OCI-LY3 (cell line): ENCODE results near the gene RFX4.

Source experiments
- H2AFZ ChIP-seq: fragments of 200-600, 300-600 bp; shearing (Covaris generic); 2 replicates; pipeline ENCODE4 v1.6.0; 2014; ENCODE audit warnings: antibody characterized with exemption, low read depth, low read length
- H3K27ac ChIP-seq: fragments of 200-600, 300-600 bp; sonication (generic); 2 replicates; pipeline ENCODE4 v1.5.1; 2014; ENCODE audit warnings: mild to moderate bottlenecking, low read length, moderate library complexity, mixed read lengths
- H3K27me3 ChIP-seq: fragments of 200-600, 300-600 bp; sonication (generic); 2 replicates; pipeline ENCODE4 v1.6.1; 2014; ENCODE audit warnings: low read depth, low read length, mixed read lengths
- H3K36me3 ChIP-seq: fragments of 200-600, 300-600 bp; sonication (generic); replicated peaks from 2 replicates; pipeline ENCODE3; 2014; ENCODE audit warnings: low read depth, low read length, mixed read lengths
- H3K4me1 ChIP-seq: fragments of 300-600, 200-600 bp; sonication (generic); 2 replicates; pipeline ENCODE4 v1.6.1; 2014; ENCODE audit warnings: low read length, mixed read lengths
- H3K4me2 ChIP-seq: fragments of 200-600, 300-600 bp; sonication (generic); 2 replicates; pipeline ENCODE4 v1.6.1; 2014; ENCODE audit warnings: low read length, mixed read lengths
- H3K4me3 ChIP-seq: fragments of 300-600, 200-600 bp; sonication (generic); 2 replicates; pipeline ENCODE4 v1.5.1; 2014; ENCODE audit warnings: antibody characterized with exemption, mild to moderate bottlenecking, low read length, moderate library complexity
- H3K79me2 ChIP-seq: fragments of 300-600, 200-600 bp; shearing (Covaris generic); 2 replicates; pipeline ENCODE4 v1.6.1; 2014; ENCODE audit warnings: mild to moderate bottlenecking, low read length, mixed read lengths
- H3K9ac ChIP-seq: fragments of 300-600, 200-600 bp; shearing (Covaris generic); 2 replicates; pipeline ENCODE4 v1.6.0; 2014; ENCODE audit warnings: mild to moderate bottlenecking, low read length, moderate library complexity
- H3K9me3 ChIP-seq: fragments of 200-600, 300-600 bp; shearing (Covaris generic); 2 replicates; pipeline ENCODE4 v1.6.1; 2014; ENCODE audit warnings: low read length, mixed read lengths; ENCODE audit not compliant: insufficient read depth
- H4K20me1 ChIP-seq: fragments of 200-600, 300-600 bp; sonication (generic); 2 replicates; pipeline ENCODE4 v1.6.1; 2016; ENCODE audit warnings: low read length, mixed read lengths; ENCODE audit not compliant: insufficient read depth
- EZH2phosphoT487 ChIP-seq: fragments of 200-600 bp; shearing (Covaris generic); IDR thresholded peaks from 2 replicates; pipeline ENCODE4 v1.6.1; 2018; ENCODE audit warnings: antibody characterized with exemption, mixed run types, low read depth
- TF ChIP-seq, protein P1 (sequence below): fragments of 200-600, 300-600 bp; sonication (generic); IDR thresholded peaks from 2 replicates; pipeline ENCODE4 v1.5.1; 2014; ENCODE audit warnings: antibody characterized with exemption, low read length, low read depth

RFX4 gene

DNA sequence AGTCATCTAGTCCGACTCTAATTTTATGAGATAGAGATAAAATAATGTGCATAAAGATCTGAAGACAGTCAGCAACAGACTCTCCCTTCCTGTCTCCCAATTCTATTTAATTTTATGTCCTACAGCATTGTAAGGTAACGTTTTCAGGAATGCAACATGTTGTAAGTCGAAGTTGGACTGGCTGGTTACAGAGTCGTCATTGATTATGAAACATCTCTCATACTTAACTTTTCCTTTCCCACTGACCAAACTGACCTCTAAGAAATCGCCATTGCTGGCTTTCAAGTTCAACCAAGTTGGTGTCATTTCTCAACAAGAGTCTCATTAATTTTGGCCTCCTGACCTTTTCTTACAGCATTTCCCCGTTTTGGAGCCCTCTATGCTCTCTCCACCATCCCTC lies 186.7 kb downstream of the RFX4 start:
- TF ChIP-seq, protein P1, sequence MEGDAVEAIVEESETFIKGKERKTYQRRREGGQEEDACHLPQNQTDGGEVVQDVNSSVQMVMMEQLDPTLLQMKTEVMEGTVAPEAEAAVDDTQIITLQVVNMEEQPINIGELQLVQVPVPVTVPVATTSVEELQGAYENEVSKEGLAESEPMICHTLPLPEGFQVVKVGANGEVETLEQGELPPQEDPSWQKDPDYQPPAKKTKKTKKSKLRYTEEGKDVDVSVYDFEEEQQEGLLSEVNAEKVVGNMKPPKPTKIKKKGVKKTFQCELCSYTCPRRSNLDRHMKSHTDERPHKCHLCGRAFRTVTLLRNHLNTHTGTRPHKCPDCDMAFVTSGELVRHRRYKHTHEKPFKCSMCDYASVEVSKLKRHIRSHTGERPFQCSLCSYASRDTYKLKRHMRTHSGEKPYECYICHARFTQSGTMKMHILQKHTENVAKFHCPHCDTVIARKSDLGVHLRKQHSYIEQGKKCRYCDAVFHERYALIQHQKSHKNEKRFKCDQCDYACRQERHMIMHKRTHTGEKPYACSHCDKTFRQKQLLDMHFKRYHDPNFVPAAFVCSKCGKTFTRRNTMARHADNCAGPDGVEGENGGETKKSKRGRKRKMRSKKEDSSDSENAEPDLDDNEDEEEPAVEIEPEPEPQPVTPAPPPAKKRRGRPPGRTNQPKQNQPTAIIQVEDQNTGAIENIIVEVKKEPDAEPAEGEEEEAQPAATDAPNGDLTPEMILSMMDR = no peak
- TF ChIP-seq EZH2phosphoT487 = no peak
- Histone ChIP-seq H3K4me2 (no peak overlapping the region), H3K4me1 (peaks cover 5% of the 10 kb centered on the region), H3K79me2 (no peaks in the 10 kb centered on the region; the same call in 1 of the 2 replicates), H4K20me1 (no peaks in the 10 kb centered on the region), H3K27me3 (peaks cover 46% of the 10 kb centered on the region), H3K9me3 (no peaks in the 10 kb centered on the region), H3K4me3 (no peak overlapping the region), H3K9ac (no peak overlapping the region), H3K27ac (no peak overlapping the region), H3K36me3 (no peaks in the 10 kb centered on the region), H2AFZ (no peak overlapping the region)

- Histone ChIP-seq H3K4me1 (peaks cover 12% of the 10 kb centered on the region), H3K27me3 (peaks cover 39% of the 10 kb centered on the region), H3K79me2 (peaks cover 18% of the 10 kb centered on the region), H3K27ac (no peak overlapping the region), H3K4me2 (no peak overlapping the region), H3K4me3 (no peak overlapping the region), H3K9me3 (no peaks in the 10 kb centered on the region), H2AFZ (no peak overlapping the region), H3K36me3 (no peaks in the 10 kb centered on the region), H3K9ac (no peak overlapping the region), H4K20me1 (no peaks in the 10 kb centered on the region)
- no peak for TF ChIP-seq EZH2phosphoT487
Observed at GRCh38 chr12:106771425-106771824, 188.6 kb downstream of the RFX4 start.

GRCh38 chr12:106773286-106774004 lies 190.6 kb downstream of the RFX4 start:
- Histone ChIP-seq H4K20me1 (no peaks in the 10 kb centered on the region), H3K79me2 (peaks cover 27% of the 10 kb centered on the region), H3K9me3 (no peaks in the 10 kb centered on the region), H2AFZ (peak overlapping the region; percentile 99), H3K9ac (peak overlapping the region; percentile 74), H3K36me3 (no peaks in the 10 kb centered on the region), H3K4me2 (peak overlapping the region; percentile 77), H3K27me3 (peaks cover 19% of the 10 kb centered on the region), H3K4me3 (peak overlapping the region; percentile 94), H3K27ac (peak overlapping the region; percentile 34), H3K4me1 (peaks cover 12% of the 10 kb centered on the region)
- TF ChIP-seq EZH2phosphoT487 = no peak
- TF ChIP-seq, protein P1 = no peak

- H3K27me3 ChIP-seq = peaks cover 11% of the 10 kb centered on the region
- peak within 1 kb of the TSS; percentile 99 for H2AFZ ChIP-seq
- H4K20me1 ChIP-seq = no peaks in the 10 kb centered on the region
- peaks cover 31% of the 10 kb centered on the region for H3K79me2 ChIP-seq
- H3K27ac ChIP-seq = peak within 1 kb of the TSS; percentile 62
- peak within 1 kb of the TSS; percentile 94 for H3K4me3 ChIP-seq
- no peaks in the 10 kb centered on the region for H3K9me3 ChIP-seq
- peak within 1 kb of the TSS; percentile 77 for H3K4me2 ChIP-seq
- peak within 1 kb of the TSS; percentile 74 for H3K9ac ChIP-seq
- no peak for TF ChIP-seq EZH2phosphoT487
- TF ChIP-seq, protein P1 = peak; percentile 9; the same call in 1 of the 2 replicates
- peaks cover 12% of the 10 kb centered on the region for H3K4me1 ChIP-seq
- H3K36me3 ChIP-seq = no peaks in the 10 kb centered on the region
Observed at GRCh38 chr12:106774005-106774807, 191.4 kb downstream of the RFX4 start, which contains the start of gene RIC8B. Gene RIC8B, plus strand, starts transcription at chr12:106774682. Its CDS starts 64 bp downstream, at chr12:106774746.
